IPS-18a (cell line): Measurements from ENCODE around the gene IRX3.

Source experiments
- H3K27ac ChIP-seq: one replicate; pipeline ENCODE4 v1.5.1; 2013; ENCODE audit warnings: low read length
- H3K27me3 ChIP-seq: one replicate; pipeline ENCODE4 v1.6.1; 2013; ENCODE audit warnings: mild to moderate bottlenecking, low read length; ENCODE audit not compliant: control insufficient read depth, insufficient read depth
- H3K36me3 ChIP-seq: one replicate; pipeline ENCODE4 v1.6.1; 2013; ENCODE audit warnings: low read depth, low read length; ENCODE audit not compliant: control insufficient read depth
- H3K4me1 ChIP-seq: one replicate; pipeline ENCODE4 v1.6.1; 2013; ENCODE audit warnings: low read depth, low read length; ENCODE audit not compliant: control insufficient read depth
- H3K4me3 ChIP-seq: one replicate; pipeline ENCODE4 v1.5.1; 2013; ENCODE audit warnings: low read length
- H3K9ac ChIP-seq: one replicate; pipeline ENCODE4 v1.6.1; 2013; ENCODE audit warnings: mild to moderate bottlenecking, low read length, moderate library complexity
- H3K9me3 ChIP-seq: one replicate; pipeline ENCODE4 v1.6.1; 2013; ENCODE audit warnings: low read depth, low read length; ENCODE audit not compliant: control insufficient read depth

Gene IRX3

DNA sequence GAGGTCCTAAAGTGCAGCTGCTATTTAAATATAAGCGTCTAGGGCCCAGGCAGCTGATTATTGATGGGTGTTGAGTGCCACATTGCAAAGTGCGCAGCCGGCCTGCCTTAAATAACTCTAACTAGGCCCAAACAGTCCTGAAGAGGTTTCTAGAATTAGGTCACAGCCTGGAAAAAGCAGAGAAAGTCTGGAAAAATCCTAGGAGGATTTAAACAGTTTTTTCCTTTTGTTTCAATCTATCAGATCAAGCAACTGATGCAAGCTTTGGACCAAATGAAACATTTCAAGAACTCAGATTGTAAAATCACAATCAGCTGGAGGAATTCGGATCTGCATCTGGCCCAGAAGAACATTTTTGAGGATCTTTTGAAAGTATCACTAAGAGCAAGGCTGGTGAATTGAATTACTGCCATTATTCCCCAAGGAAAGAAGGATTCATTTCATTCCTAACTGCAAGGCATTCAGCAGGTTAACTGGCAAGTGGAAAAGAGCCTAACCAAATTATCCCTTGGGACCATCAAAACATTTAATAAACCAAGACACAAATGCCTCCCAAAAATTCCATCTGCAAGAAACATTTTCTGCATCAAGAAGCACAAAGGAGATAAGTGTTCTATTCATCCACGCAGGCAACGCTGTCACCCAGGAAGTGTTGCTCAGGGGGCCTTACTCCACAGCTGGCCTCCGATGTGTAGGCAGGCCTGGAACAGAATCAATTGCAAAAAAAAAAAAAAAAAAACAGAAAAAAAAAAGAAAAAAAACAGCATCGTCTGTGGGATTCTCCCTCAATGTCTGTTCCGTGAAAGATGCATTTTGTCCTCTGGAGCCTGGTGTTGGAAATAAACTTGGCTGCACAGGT is 46.1 kb downstream of the IRX3 start:
- no peak overlapping the region for H3K27ac ChIP-seq
- H3K4me3 ChIP-seq, result no peak overlapping the region
- H3K27me3 ChIP-seq, result no peaks in the 10 kb centered on the region
- peaks cover 6% of the 10 kb centered on the region for H3K4me1 ChIP-seq
- H3K36me3 ChIP-seq, result no peaks in the 10 kb centered on the region
- no peaks in the 10 kb centered on the region for H3K9me3 ChIP-seq
- no peak overlapping the region for H3K9ac ChIP-seq

DNA sequence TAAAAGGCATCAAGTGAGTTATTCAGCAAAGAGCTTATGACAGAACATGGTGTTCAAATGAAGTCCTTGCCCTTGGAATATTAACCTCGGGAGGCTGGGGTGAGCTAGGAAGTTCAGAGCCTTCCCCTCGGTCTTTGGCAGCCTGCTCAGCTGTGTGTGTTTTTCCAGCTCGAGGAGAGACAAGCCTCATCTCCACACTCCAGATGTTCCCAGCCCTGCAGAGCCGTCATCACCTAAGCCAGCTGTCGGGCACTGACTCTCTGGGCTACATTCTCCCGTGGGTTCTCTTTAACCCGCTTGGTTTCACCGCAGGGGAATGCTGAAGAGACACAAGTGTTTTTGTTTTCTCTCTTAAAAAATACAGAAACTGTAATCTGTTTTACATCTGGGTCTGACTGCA is 47.1 kb downstream of the IRX3 start:
- no peak overlapping the region for H3K9ac ChIP-seq
- no peak overlapping the region for H3K4me3 ChIP-seq
- H3K27ac ChIP-seq, result no peak overlapping the region
- no peaks in the 10 kb centered on the region for H3K27me3 ChIP-seq
- peaks cover 6% of the 10 kb centered on the region for H3K4me1 ChIP-seq
- no peaks in the 10 kb centered on the region for H3K9me3 ChIP-seq
- no peaks in the 10 kb centered on the region for H3K36me3 ChIP-seq

DNA sequence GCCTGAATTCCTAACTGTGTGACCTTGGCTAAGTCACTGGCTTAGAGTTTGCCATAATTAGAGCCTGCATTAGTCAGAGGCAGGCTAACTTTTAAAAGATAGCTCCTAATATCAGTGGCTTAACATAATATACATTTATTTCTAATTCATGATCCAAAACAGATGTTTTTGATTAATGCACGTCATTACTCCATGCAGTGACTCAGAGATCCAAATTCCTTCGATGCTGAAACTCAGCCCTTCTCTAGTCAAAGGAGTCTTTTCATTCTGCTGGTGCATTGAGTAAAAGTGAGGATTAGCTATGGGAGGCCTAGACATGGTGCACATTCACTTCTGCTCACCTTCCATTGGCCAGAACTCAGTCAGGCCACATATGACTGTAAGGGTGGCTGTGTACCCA is 49.8 kb downstream of the IRX3 start:
- no peaks in the 10 kb centered on the region for H3K27me3 ChIP-seq
- H3K9me3 ChIP-seq, result no peaks in the 10 kb centered on the region
- H3K27ac ChIP-seq, result no peak overlapping the region
- H3K9ac ChIP-seq, result no peak overlapping the region
- peaks cover 1% of the 10 kb centered on the region for H3K4me1 ChIP-seq
- no peaks in the 10 kb centered on the region for H3K36me3 ChIP-seq
- no peak overlapping the region for H3K4me3 ChIP-seq

- H3K4me1 ChIP-seq, result no peaks in the 10 kb centered on the region
- no peak overlapping the region for H3K9ac ChIP-seq
- H3K4me3 ChIP-seq, result no peak overlapping the region
- no peaks in the 10 kb centered on the region for H3K36me3 ChIP-seq
- no peaks in the 10 kb centered on the region for H3K9me3 ChIP-seq
- H3K27me3 ChIP-seq, result no peaks in the 10 kb centered on the region
- no peak overlapping the region for H3K27ac ChIP-seq
These were observed 53.0 kb downstream of the IRX3 start for GRCh38 chr16:54233615-54234014.
